SH-SY5Y (cell line): ENCODE results near the gene CD33.

Source experiments
- GATA2 ChIP-seq: IDR thresholded peaks from 2 replicates; pipeline ENCODE4 v1.6.1; 2011; ENCODE audit warnings: mild to moderate bottlenecking, low read depth, low read length
- GATA3 ChIP-seq: IDR thresholded peaks from 2 replicates; pipeline ENCODE4 v1.6.1; 2011; ENCODE audit warnings: low read depth, mild to moderate bottlenecking, low read length, moderate library complexity

DNA sequence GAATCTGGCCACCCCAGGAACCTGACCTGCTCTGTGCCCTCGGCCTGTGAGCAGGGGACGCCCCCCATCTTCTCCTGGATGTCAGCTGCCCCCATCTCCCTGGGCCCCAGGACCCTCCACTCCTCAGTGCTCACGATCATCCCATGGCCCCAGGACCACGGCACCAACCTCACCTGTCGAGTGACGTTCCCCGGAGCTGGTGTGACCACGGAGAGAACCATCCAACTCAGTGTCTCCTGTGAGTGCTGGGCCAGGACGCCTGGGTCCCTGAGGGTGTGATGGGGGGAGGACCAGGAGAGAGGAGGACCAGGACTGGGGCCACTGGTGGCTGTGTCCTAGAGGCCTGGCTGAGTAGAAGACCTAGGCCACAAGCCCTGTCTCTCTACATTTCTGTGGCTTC lies 13.0 kb upstream of the CD33 start:
- TF ChIP-seq GATA2 (no peak), GATA3 (no peak)
